B cell (primary cell): ENCODE results near the gene ADAMTSL1. TPM values are rescaled to one million over a fixed set of nuclear protein-coding genes. Genes with fewer than 3 reads are reported as not detected.

Experiments used
- ATAC-seq: fragments of 200-7000 bp; cut with Tn5 transposase; one replicate; pipeline ENCODE4 v1.10.0; 2021; ENCODE audit warnings: low read depth, mild to moderate bottlenecking, moderate number of reproducible peaks, moderate library complexity
- CTCF ChIA-PET: fragments of 350-600 bp; sonication (Branson Sonifier 250); formaldehyde crosslinking; loops from one replicate; lab custom pipeline; 2021; ENCODE audit warnings: antibody characterized with exemption, inconsistent platforms; lab: Charles Lee
- POLR2A ChIA-PET: fragments of 350-600 bp; sonication (Branson Sonifier 250); formaldehyde crosslinking; loops from one replicate; lab custom pipeline; 2021; ENCODE audit warnings: antibody characterized with exemption; lab: Charles Lee
- DNase-seq: peaks from one replicate; pipeline ENCODE4 v3.0.0; 2013
- H2AFZ ChIP-seq: 2 replicates; pipeline ENCODE4 v1.6.1; 2012; ENCODE audit warnings: mild to moderate bottlenecking, low read depth, low read length; ENCODE audit not compliant: insufficient read depth, poor library complexity, severe bottlenecking
- H3K27ac ChIP-seq, 2 donors: 1 replicate in 1 of 2; 2 replicates in 1 of 2; pipeline ENCODE4 v1.5.1; 2012 to 2013; ENCODE audit warnings: low read length in 2 of 2, mild to moderate bottlenecking in 2 of 2, moderate library complexity in 1 of 2
- H3K27me3 ChIP-seq, 4 experiments: fragments of 200-600 bp in 1 of 4; sonication (generic) in 1 of 4; replicated peaks in 1 of 4; 1 replicate in 2 of 4; 2 replicates in 2 of 4; pipeline versions ENCODE4 v1.6.1 to v1.7.0; 2013 to 2016; ENCODE audit warnings: low read length in 3 of 4, mild to moderate bottlenecking in 2 of 4, mixed read lengths in 1 of 4, moderate library complexity in 1 of 4; ENCODE audit not compliant: insufficient read depth in 4 of 4, control insufficient read depth in 3 of 4; ENCODE audit errors: control extremely low read depth in 1 of 4
- H3K36me3 ChIP-seq, 2 experiments: replicated peaks in 1 of 2; 1 replicate in 1 of 2; 2 replicates in 1 of 2; pipeline versions ENCODE4 v1.6.1 to v1.7.1; 2013; ENCODE audit warnings: low read length in 1 of 2; ENCODE audit not compliant: insufficient read depth in 2 of 2, control insufficient read depth in 1 of 2; ENCODE audit errors: control extremely low read depth in 1 of 2, extremely low read depth in 1 of 2
- H3K4me1 ChIP-seq, 2 donors: fragments of 200-600 bp in 1 of 2; sonication (generic) in 1 of 2; 1 replicate in 1 of 2; 2 replicates in 1 of 2; pipeline versions ENCODE4 v1.5.1 to v1.6.1; 2013 to 2017; ENCODE audit warnings: low read length in 2 of 2; ENCODE audit not compliant: control insufficient read depth in 2 of 2, insufficient read depth in 2 of 2
- H3K4me2 ChIP-seq: replicated peaks from 2 replicates; pipeline ENCODE3; 2012; ENCODE audit warnings: mild to moderate bottlenecking, low read depth, low read length; ENCODE audit not compliant: poor library complexity, severe bottlenecking
- H3K4me3 ChIP-seq, 5 experiments: fragments of 200-600 bp in 1 of 5; sonication (generic) in 1 of 5; 1 replicate in 3 of 5; 2 replicates in 2 of 5; pipeline versions ENCODE4 v1.5.1 to v1.7.0; 2011 to 2016; ENCODE audit warnings: low read length in 4 of 5, mild to moderate bottlenecking in 4 of 5, low read depth in 2 of 5, control low read depth in 1 of 5, moderate library complexity in 1 of 5; ENCODE audit not compliant: insufficient read depth in 1 of 5; ENCODE audit errors: control extremely low read depth in 1 of 5, extremely low read depth in 1 of 5
- H3K79me2 ChIP-seq: fragments of 200-600 bp; sonication (generic); one replicate; pipeline ENCODE4 v1.6.0; 2016; ENCODE audit warnings: low read length; ENCODE audit not compliant: control insufficient read depth, insufficient read depth
- H3K9ac ChIP-seq: fragments of 200-600 bp; sonication (generic); 2 replicates; pipeline ENCODE4 v1.6.1; 2017; ENCODE audit warnings: mild to moderate bottlenecking, low read length, moderate library complexity
- H3K9me3 ChIP-seq, 3 donors: one replicate each; pipeline versions ENCODE4 v1.6.1 to v1.7.1; 2013; ENCODE audit warnings: low read length in 2 of 3; ENCODE audit not compliant: control insufficient read depth in 2 of 3, insufficient read depth in 1 of 3; ENCODE audit errors: control extremely low read depth in 1 of 3
- H4K20me1 ChIP-seq: 2 replicates; pipeline ENCODE4 v1.6.0; 2012; ENCODE audit warnings: mild to moderate bottlenecking, low read length; ENCODE audit not compliant: insufficient read depth, control insufficient read depth, poor library complexity, severe bottlenecking
- H3K27ac Mint-ChIP-seq: one replicate; pipeline ENCODE4 v1.8.0; 2021; ENCODE audit warnings: mixed read lengths
- H3K27me3 Mint-ChIP-seq: one replicate; pipeline ENCODE4 v1.8.0; 2021; ENCODE audit warnings: mixed read lengths
- H3K4me1 Mint-ChIP-seq: one replicate; pipeline ENCODE4 v1.8.0; 2021; ENCODE audit warnings: mixed read lengths
- H3K4me3 Mint-ChIP-seq: one replicate; pipeline ENCODE4 v1.8.0; 2021; ENCODE audit warnings: mixed read lengths
- H3K9me3 Mint-ChIP-seq: one replicate; pipeline ENCODE4 v1.8.0; 2022; ENCODE audit warnings: mixed read lengths; ENCODE audit not compliant: insufficient read depth
- EZH2 ChIP-seq: IDR thresholded peaks from 2 replicates; pipeline ENCODE4 v1.6.1; 2012; ENCODE audit warnings: borderline replicate concordance, low read depth, mild to moderate bottlenecking, moderate library complexity, low read length; ENCODE audit not compliant: insufficient read depth, poor library complexity, severe bottlenecking
- WGBS: methylation state at CpG from one replicate; pipeline ENCODE4 v1.1.5; 2013; ENCODE audit warnings: missing lambda C conversion rate; ENCODE audit not compliant: insufficient coverage; 5-methylcytosine and 5-hydroxymethylcytosine counted together
- intact Hi-C: fragments of 100-400 bp; cut with micrococcal nuclease; formaldehyde crosslinking; loops from one replicate; pipeline ENCODE4 v1.10.0; 2022
- polyA plus RNA-seq: library from polyadenylated mRNA; depleted of rRNA; stranded (reverse); fragments of >200 nt; gene quantifications from 2 replicates; pipeline ENCODE4 v1.2.3, GENCODE V29; 2012
- total RNA-seq, 2 donors: library from RNA; stranded (reverse); fragments of 120-200 nt in 1 of 2; gene quantifications; 1 replicate in 1 of 2; 2 replicates in 1 of 2; pipeline versions ENCODE4 v1.2.3 to v1.2.4, GENCODE V29; 2013 to 2022
- TF ChIP-seq, protein P1 (sequence below): fragments of 200-600 bp; IDR thresholded peaks from one replicate; pipeline ENCODE4 v1.8.0; 2022; ENCODE audit warnings: antibody characterized with exemption, mild to moderate bottlenecking

ADAMTSL1 gene
- total and polyA plus RNA-seq, 2 donors (not counting 1 experiment from before 2014, with no cell fraction given), result not detected

- no peaks in the 10 kb centered on the region for H3K4me1 Mint-ChIP-seq
- Histone ChIP-seq H3K36me3 (no peaks in the 10 kb centered on the region), H3K79me2 (no peaks in the 10 kb centered on the region), H3K27me3 (no peaks in the 10 kb centered on the region), H4K20me1 (no peaks in the 10 kb centered on the region), H2AFZ (no peak overlapping the region), H3K4me2 (no peak overlapping the region), H3K4me3 (no peak overlapping the region), H3K9ac (no peak overlapping the region), H3K9me3 (peaks cover 0 to 7% (median 3%) of the 10 kb centered on the region in 3 donors), H3K4me1 (no peaks in the 10 kb centered on the region), H3K27ac (no peak overlapping the region)
- H3K27ac Mint-ChIP-seq, result no peak overlapping the region
- TF ChIP-seq EZH2, result no peak
- TF ChIP-seq, protein P1, sequence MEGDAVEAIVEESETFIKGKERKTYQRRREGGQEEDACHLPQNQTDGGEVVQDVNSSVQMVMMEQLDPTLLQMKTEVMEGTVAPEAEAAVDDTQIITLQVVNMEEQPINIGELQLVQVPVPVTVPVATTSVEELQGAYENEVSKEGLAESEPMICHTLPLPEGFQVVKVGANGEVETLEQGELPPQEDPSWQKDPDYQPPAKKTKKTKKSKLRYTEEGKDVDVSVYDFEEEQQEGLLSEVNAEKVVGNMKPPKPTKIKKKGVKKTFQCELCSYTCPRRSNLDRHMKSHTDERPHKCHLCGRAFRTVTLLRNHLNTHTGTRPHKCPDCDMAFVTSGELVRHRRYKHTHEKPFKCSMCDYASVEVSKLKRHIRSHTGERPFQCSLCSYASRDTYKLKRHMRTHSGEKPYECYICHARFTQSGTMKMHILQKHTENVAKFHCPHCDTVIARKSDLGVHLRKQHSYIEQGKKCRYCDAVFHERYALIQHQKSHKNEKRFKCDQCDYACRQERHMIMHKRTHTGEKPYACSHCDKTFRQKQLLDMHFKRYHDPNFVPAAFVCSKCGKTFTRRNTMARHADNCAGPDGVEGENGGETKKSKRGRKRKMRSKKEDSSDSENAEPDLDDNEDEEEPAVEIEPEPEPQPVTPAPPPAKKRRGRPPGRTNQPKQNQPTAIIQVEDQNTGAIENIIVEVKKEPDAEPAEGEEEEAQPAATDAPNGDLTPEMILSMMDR, result no peak
- intact Hi-C loops, result no loop called here
- no peaks in the 10 kb centered on the region for H3K27me3 Mint-ChIP-seq
- ChIA-PET POLR2A (no interaction called here), CTCF (no interaction called here)
- no peak for ATAC-seq
- H3K9me3 Mint-ChIP-seq, result peaks cover 3% of the 10 kb centered on the region
- no peak overlapping the region for H3K4me3 Mint-ChIP-seq
- no CpG with 5 or more reads among the region's 1 CpG for WGBS
- DNase-seq, result no peak
These were observed 123.0 kb downstream of the ADAMTSL1 start for GRCh38 chr9:18596920-18597319.

- H4K20me1 ChIP-seq, result no peaks in the 10 kb centered on the region
- ATAC-seq (no peak), DNase-seq (no peak)
- H3K4me2 ChIP-seq, result no peak overlapping the region
- no peak overlapping the region for H3K4me3 ChIP-seq
- CTCF ChIA-PET, result no interaction called here
- no peaks in the 10 kb centered on the region for H3K27me3 Mint-ChIP-seq
- H3K4me1 ChIP-seq, result no peaks in the 10 kb centered on the region
- H2AFZ ChIP-seq, result no peak overlapping the region
- TF ChIP-seq, protein P1, result no peak
- TF ChIP-seq EZH2, result no peak
- peaks cover 0 to 7% (median 3%) of the 10 kb centered on the region in 3 donors for H3K9me3 ChIP-seq
- POLR2A ChIA-PET, result no interaction called here
- H3K36me3 ChIP-seq, result no peaks in the 10 kb centered on the region
- no peak overlapping the region for H3K9ac ChIP-seq
- H3K27ac Mint-ChIP-seq, result no peak overlapping the region
- H3K27me3 ChIP-seq, result no peaks in the 10 kb centered on the region
- H3K4me3 Mint-ChIP-seq, result no peak overlapping the region
- WGBS, result no CpG with 5 or more reads among the region's 1 CpG
- intact Hi-C loops, result no loop called here
- H3K4me1 Mint-ChIP-seq, result no peaks in the 10 kb centered on the region
- no peaks in the 10 kb centered on the region for H3K79me2 ChIP-seq
- H3K9me3 Mint-ChIP-seq, result peaks cover 3% of the 10 kb centered on the region
- H3K27ac ChIP-seq, result no peak overlapping the region
These were observed 125.0 kb downstream of the ADAMTSL1 start for GRCh38 chr9:18598969-18599368.
